Activated T-helper 17 cell treated with anti-CD3 and anti-CD28 coated beads, Interleukin-2, amount 50 U/mL, for 72 hours (primary cell): ENCODE measurements around the gene DAPK2. TPM values are rescaled to one million over a fixed set of nuclear protein-coding genes. Genes with fewer than 3 reads are reported as not detected.

Experiments
- ATAC-seq: fragments of 150-1000 bp; cut with Tn5 transposase; replicated peaks from 2 replicates; pipeline ENCODE4 v1.10.0; 2021; ENCODE audit warnings: mild to moderate bottlenecking, moderate library complexity
- H3K27ac Mint-ChIP-seq: one replicate; pipeline ENCODE4 v1.8.0; 2022; ENCODE audit warnings: mixed read lengths
- H3K27me3 Mint-ChIP-seq: one replicate; pipeline ENCODE4 v1.8.0; 2022; ENCODE audit warnings: mixed read lengths
- H3K36me3 Mint-ChIP-seq: one replicate; pipeline ENCODE4 v1.8.0; 2022; ENCODE audit warnings: low read depth, mild to moderate bottlenecking, mixed read lengths
- H3K4me1 Mint-ChIP-seq: one replicate; pipeline ENCODE4 v1.8.0; 2022; ENCODE audit warnings: mixed read lengths
- H3K4me3 Mint-ChIP-seq: one replicate; pipeline ENCODE4 v1.8.0; 2022; ENCODE audit warnings: mild to moderate bottlenecking, mixed read lengths
- H3K9me3 Mint-ChIP-seq: one replicate; pipeline ENCODE4 v1.8.0; 2022; ENCODE audit warnings: mixed read lengths
- total RNA-seq, 2 donors: library from RNA; stranded (reverse); gene quantifications; one replicate each; pipeline ENCODE4 v1.2.3, GENCODE V29; 2022

The DAPK2 gene
- total RNA-seq, 2 donors from 2014 or later: 0.82 to 10.6 TPM

GRCh38 chr15:64022571-64022970 is 23.7 kb downstream of the DAPK2 start:
- H3K4me3 Mint-ChIP-seq: no peak overlapping the region
- H3K27me3 Mint-ChIP-seq: no peaks in the 10 kb centered on the region
- no peak overlapping the region for H3K27ac Mint-ChIP-seq
- ATAC-seq: no peak
- no peaks in the 10 kb centered on the region for H3K9me3 Mint-ChIP-seq
- H3K36me3 Mint-ChIP-seq: no peaks in the 10 kb centered on the region
- no peaks in the 10 kb centered on the region for H3K4me1 Mint-ChIP-seq

- Mint-ChIP-seq H3K27me3 (no peaks in the 10 kb centered on the region), H3K4me3 (no peak overlapping the region), H3K4me1 (no peaks in the 10 kb centered on the region), H3K27ac (no peak overlapping the region), H3K36me3 (no peaks in the 10 kb centered on the region), H3K9me3 (no peaks in the 10 kb centered on the region)
- ATAC-seq: peak; percentile 43
Observed at GRCh38 chr15:64019764-64020163, 26.5 kb downstream of the DAPK2 start.

- H3K36me3 Mint-ChIP-seq: no peaks in the 10 kb centered on the region
- no peak overlapping the region for H3K27ac Mint-ChIP-seq
- H3K27me3 Mint-ChIP-seq: no peaks in the 10 kb centered on the region
- H3K4me1 Mint-ChIP-seq: no peaks in the 10 kb centered on the region
- ATAC-seq: no peak
- H3K4me3 Mint-ChIP-seq: no peak overlapping the region
- H3K9me3 Mint-ChIP-seq: no peaks in the 10 kb centered on the region
Observed at GRCh38 chr15:64017591-64018163, 28.6 kb downstream of the DAPK2 start.

DNA sequence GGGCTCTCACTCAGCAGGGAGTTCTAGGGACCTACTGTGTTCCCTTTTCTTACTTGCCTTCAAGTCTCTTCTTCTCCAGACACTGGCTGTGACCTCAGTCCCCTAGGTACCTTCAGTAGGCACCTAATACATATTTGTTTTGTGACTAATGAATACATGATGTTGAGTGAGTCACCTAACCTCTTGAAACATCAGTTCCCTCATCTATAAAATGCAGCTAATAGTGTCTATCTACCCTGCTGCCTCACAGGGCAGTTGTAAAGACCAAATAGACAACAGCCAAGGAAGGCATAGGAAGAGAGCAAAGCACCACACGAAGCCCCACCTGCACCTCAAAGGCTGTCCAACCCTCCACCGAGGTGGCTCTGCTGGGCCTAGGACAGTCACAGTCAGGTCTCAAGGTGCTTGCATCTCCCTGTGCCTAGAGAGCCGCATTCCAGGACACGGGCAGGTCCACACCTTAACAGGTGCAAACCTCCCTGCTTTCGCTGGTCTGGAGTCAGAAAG is 29.1 kb downstream of the DAPK2 start:
- no peaks in the 10 kb centered on the region for H3K36me3 Mint-ChIP-seq
- no peak overlapping the region for H3K4me3 Mint-ChIP-seq
- no peaks in the 10 kb centered on the region for H3K9me3 Mint-ChIP-seq
- no peaks in the 10 kb centered on the region for H3K27me3 Mint-ChIP-seq
- no peaks in the 10 kb centered on the region for H3K4me1 Mint-ChIP-seq
- no peak overlapping the region for H3K27ac Mint-ChIP-seq
- ATAC-seq: peak; percentile 41

GRCh38 chr15:64016257-64016656 is 30.0 kb downstream of the DAPK2 start:
- no peak for ATAC-seq
- Mint-ChIP-seq H3K4me1 (no peaks in the 10 kb centered on the region), H3K36me3 (no peaks in the 10 kb centered on the region), H3K9me3 (no peaks in the 10 kb centered on the region), H3K27me3 (no peaks in the 10 kb centered on the region), H3K27ac (no peak overlapping the region), H3K4me3 (no peak overlapping the region)

GRCh38 chr15:64014995-64015394 is 31.3 kb downstream of the DAPK2 start:
- H3K27me3 Mint-ChIP-seq: no peaks in the 10 kb centered on the region
- H3K36me3 Mint-ChIP-seq: no peaks in the 10 kb centered on the region
- no peak overlapping the region for H3K4me3 Mint-ChIP-seq
- no peak for ATAC-seq
- peaks cover 10% of the 10 kb centered on the region for H3K4me1 Mint-ChIP-seq
- no peaks in the 10 kb centered on the region for H3K9me3 Mint-ChIP-seq
- H3K27ac Mint-ChIP-seq: no peak overlapping the region

- H3K36me3 Mint-ChIP-seq: no peaks in the 10 kb centered on the region
- H3K27ac Mint-ChIP-seq: peak overlapping the region; percentile 74
- no peaks in the 10 kb centered on the region for H3K27me3 Mint-ChIP-seq
- H3K4me1 Mint-ChIP-seq: peaks cover 22% of the 10 kb centered on the region
- H3K4me3 Mint-ChIP-seq: peak overlapping the region; percentile 19
- peak; percentile 25 for ATAC-seq
- no peaks in the 10 kb centered on the region for H3K9me3 Mint-ChIP-seq
Observed at GRCh38 chr15:64013179-64014062, 32.9 kb downstream of the DAPK2 start.

DNA sequence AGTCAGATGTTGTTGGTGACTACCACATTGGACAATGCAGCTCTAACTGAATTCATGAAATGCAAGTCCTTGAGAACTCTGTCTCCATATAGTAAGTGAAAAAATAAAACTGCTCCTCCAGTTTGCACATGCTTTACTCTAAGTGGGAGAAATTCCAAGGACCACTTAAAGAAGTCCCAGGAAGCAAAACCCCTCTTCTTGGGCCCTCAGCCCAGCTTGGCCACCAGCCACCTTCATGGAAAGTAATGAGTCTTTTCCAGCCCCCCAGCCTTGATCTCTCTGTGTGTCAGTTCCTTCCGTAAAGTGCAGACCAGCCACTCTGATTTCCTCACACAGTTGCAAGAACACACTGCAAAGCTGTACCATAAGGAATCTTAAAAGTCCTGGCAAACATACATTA is 34.5 kb downstream of the DAPK2 start:
- Mint-ChIP-seq H3K9me3 (no peaks in the 10 kb centered on the region), H3K4me3 (peak overlapping the region; percentile 15), H3K36me3 (no peaks in the 10 kb centered on the region), H3K4me1 (peaks cover 22% of the 10 kb centered on the region), H3K27me3 (no peaks in the 10 kb centered on the region), H3K27ac (peak overlapping the region; percentile 30)
- no peak for ATAC-seq

DNA sequence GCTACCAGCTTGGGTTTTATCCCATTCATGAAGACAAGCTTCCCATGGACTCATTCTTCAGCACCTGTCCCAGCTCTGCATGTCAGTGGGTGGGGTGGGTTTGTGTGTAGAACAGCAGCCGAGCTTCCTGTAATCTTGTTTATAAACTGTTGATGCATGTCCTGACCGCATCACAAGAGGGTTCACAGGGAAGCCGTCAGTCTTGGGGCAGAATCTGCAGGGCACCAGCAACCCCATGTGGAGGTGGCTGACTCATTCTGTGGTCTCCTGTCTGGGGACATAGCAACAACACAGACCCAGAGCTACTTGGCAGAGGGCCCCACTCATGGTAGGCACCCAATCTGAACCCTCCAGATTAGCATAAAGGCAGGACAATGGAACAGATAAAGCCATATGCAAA is 35.6 kb downstream of the DAPK2 start:
- Mint-ChIP-seq H3K27ac (peak overlapping the region; percentile 96), H3K27me3 (no peaks in the 10 kb centered on the region), H3K9me3 (no peaks in the 10 kb centered on the region), H3K4me3 (peak overlapping the region; percentile 74), H3K4me1 (peaks cover 22% of the 10 kb centered on the region), H3K36me3 (no peaks in the 10 kb centered on the region)
- peak; percentile 77 for ATAC-seq

DNA sequence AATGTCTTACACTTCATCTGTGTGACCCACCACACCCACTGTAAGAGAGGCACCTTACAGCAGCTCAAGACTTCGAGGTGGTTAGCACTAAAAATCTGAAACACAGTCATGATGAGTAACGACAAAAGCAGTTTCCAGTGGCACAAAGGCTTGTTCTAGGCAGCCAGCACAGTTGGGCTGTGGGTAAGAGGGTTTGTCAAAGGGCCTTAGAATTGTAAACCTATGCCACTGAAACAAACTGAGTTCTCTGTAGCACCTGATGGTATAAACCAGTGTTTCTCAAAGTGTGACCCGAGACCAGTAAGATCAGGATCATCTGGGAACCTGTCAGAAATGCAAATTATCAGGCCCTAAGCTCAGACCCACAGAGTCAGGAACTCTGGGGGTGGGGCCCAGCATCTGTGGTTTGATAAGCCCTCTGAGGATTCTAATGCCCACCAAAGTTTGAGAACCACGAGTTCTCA is 36.5 kb downstream of the DAPK2 start:
- Mint-ChIP-seq H3K36me3 (no peaks in the 10 kb centered on the region), H3K9me3 (no peaks in the 10 kb centered on the region), H3K4me3 (peak overlapping the region; percentile 74), H3K4me1 (peaks cover 22% of the 10 kb centered on the region), H3K27ac (peak overlapping the region; percentile 96), H3K27me3 (no peaks in the 10 kb centered on the region)
- ATAC-seq: peak; percentile 80

DNA sequence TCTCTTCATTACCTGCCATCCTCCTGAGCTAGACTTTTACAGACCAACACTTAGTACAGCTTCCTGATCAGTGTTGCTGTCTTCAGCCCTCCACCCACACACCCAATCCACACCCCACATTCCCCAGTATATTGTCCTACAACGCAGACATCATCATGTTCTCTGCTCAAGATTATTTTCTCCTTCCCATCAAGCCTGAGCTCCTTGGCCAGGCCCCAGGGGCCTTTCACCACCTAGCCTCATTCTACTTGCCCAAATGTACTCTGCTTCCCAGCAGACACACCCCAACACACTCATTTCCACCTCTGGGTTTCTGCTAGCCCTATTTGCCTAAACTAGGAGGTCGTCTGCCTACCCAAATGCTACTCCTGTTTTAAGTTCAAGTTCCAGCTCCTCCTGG is 37.0 kb downstream of the DAPK2 start:
- peak overlapping the region; percentile 74 for H3K4me3 Mint-ChIP-seq
- peaks cover 22% of the 10 kb centered on the region for H3K4me1 Mint-ChIP-seq

DNA sequence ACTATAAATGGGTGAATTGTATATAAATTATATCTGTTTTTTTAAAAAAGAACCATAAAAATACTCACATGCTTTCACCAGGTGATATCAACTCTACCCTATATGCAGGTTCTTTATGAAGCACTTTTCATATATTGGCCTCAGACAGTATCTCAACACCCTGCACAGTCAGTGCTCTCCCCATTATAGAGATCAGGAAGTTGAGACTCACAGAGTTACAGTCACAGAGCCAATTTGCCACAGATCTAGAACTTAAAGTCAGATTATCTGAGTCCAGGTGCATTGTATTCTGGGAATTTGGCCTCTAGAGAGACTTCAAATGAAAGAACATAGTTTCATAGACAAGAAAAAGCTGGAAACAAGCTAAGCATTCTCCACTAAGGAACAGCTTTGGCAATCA is 38.1 kb downstream of the DAPK2 start:
- Mint-ChIP-seq H3K27me3 (no peaks in the 10 kb centered on the region), H3K27ac (no peak overlapping the region), H3K4me1 (peaks cover 22% of the 10 kb centered on the region), H3K36me3 (no peaks in the 10 kb centered on the region), H3K4me3 (no peak overlapping the region), H3K9me3 (no peaks in the 10 kb centered on the region)
- no peak for ATAC-seq

More for the DNA sequence above, 37.0 kb downstream of the DAPK2 start:
- Mint-ChIP-seq H3K9me3 (no peaks in the 10 kb centered on the region), H3K27ac (peak overlapping the region; percentile 96), H3K27me3 (no peaks in the 10 kb centered on the region), H3K36me3 (no peaks in the 10 kb centered on the region)
- ATAC-seq: no peak

- Mint-ChIP-seq H3K4me3 (no peak overlapping the region), H3K9me3 (no peaks in the 10 kb centered on the region), H3K36me3 (no peaks in the 10 kb centered on the region), H3K27ac (no peak overlapping the region), H3K27me3 (no peaks in the 10 kb centered on the region), H3K4me1 (peaks cover 22% of the 10 kb centered on the region)
- no peak for ATAC-seq
Observed at GRCh38 chr15:64006642-64007041, 39.6 kb downstream of the DAPK2 start.

GRCh38 chr15:64004587-64004986 is 41.7 kb downstream of the DAPK2 start:
- H3K27me3 Mint-ChIP-seq: peaks cover 4% of the 10 kb centered on the region
- ATAC-seq: no peak
- no peak overlapping the region for H3K27ac Mint-ChIP-seq
- H3K36me3 Mint-ChIP-seq: no peaks in the 10 kb centered on the region
- H3K4me1 Mint-ChIP-seq: peaks cover 14% of the 10 kb centered on the region
- no peak overlapping the region for H3K4me3 Mint-ChIP-seq
- no peaks in the 10 kb centered on the region for H3K9me3 Mint-ChIP-seq

GRCh38 chr15:64004056-64004455 is 42.2 kb downstream of the DAPK2 start:
- Mint-ChIP-seq H3K36me3 (no peaks in the 10 kb centered on the region), H3K4me1 (peaks cover 11% of the 10 kb centered on the region), H3K9me3 (no peaks in the 10 kb centered on the region), H3K27ac (peak overlapping the region; percentile 5), H3K27me3 (peaks cover 4% of the 10 kb centered on the region), H3K4me3 (no peak overlapping the region)
- ATAC-seq: no peak
